K562 (cell line): ENCODE measurements around the gene ZDHHC3. TPM values are rescaled to one million over a fixed set of nuclear protein-coding genes. Genes with fewer than 3 reads are reported as not detected.

ENCODE experiments used
- ATAC-seq: fragments of 200-7000 bp; cut with Tn5 transposase; 3 replicates; pipeline ENCODE4 v1.9.1; 2020; ENCODE audit warnings: moderate library complexity
- BruUV-seq: library from RNA; stranded (reverse); fragments of 400-500 nt; replicated peaks from 2 replicates; lab custom pipeline; 2021; lab: Mats Ljungman, UMichigan
- CTCF ChIA-PET: fragments of 300-600 bp; formaldehyde crosslinking; extraction: SDS; loops from one replicate; lab custom pipeline; 2021; ENCODE audit warnings: low intra/inter-chr PET ratio; lab: Yijun Ruan, JAX
- POLR2A ChIA-PET: fragments of 300-600, 350-650 bp; sonication (Branson Sonifier 250); formaldehyde crosslinking; extraction: SDS; loops from one replicate; lab custom pipeline; 2021; ENCODE audit warnings: antibody characterized with exemption, inconsistent platforms; lab: Yijun Ruan, JAX
- DNase-seq, 4 experiments: peaks; one replicate each; pipeline versions ENCODE4 v3.0.0 to v3.0.0-alpha.2; 2011 to 2018; ENCODE audit warnings: low spot score in 3 of 4, mixed read lengths in 3 of 4; ENCODE audit errors: extremely low read depth in 1 of 4
- FAIRE-seq: peaks from 2 replicates; lab custom pipeline; 2011; peaks lifted over from hg19 to GRCh38; lab: Jason Lieb, UNC
- H2AFZ ChIP-seq: 2 replicates; pipeline ENCODE4 v1.6.0; 2011; ENCODE audit warnings: low read depth, low read length, control low read depth, inconsistent platforms
- H3K27ac ChIP-seq: fragments of 200-600 bp; 3 replicates; pipeline ENCODE4 v1.8.0; 2011; ENCODE audit warnings: low read depth, mild to moderate bottlenecking, control low read depth, inconsistent platforms, low read length, moderate library complexity, mixed read lengths; ENCODE audit errors: extremely low read depth
- H3K27me3 ChIP-seq, 2 experiments: fragments of 300-600 bp in 1 of 2; 2 replicates in 1 of 2; 3 replicates in 1 of 2; pipeline versions ENCODE4 v1.6.0 to v1.8.0; 2011; ENCODE audit warnings: inconsistent platforms in 2 of 2, low read length in 2 of 2, mild to moderate bottlenecking in 1 of 2, mixed read lengths in 1 of 2, moderate library complexity in 1 of 2; ENCODE audit not compliant: control insufficient read depth in 2 of 2, insufficient read depth in 2 of 2
- H3K36me3 ChIP-seq: fragments of 300-600 bp; 3 replicates; pipeline ENCODE4 v1.8.0; 2011; ENCODE audit warnings: mild to moderate bottlenecking, low read length, inconsistent platforms; ENCODE audit not compliant: control insufficient read depth, insufficient read depth
- H3K4me1 ChIP-seq, 2 experiments: fragments of 200-600 bp in 1 of 2; replicated peaks in 1 of 2; 2 replicates in 1 of 2; 3 replicates in 1 of 2; pipeline versions ENCODE4 v1.5.1 to v1.8.0; 2011; ENCODE audit warnings: inconsistent platforms in 2 of 2, low read length in 2 of 2, mild to moderate bottlenecking in 1 of 2, mixed read lengths in 1 of 2, moderate library complexity in 1 of 2; ENCODE audit not compliant: control insufficient read depth in 2 of 2, insufficient read depth in 2 of 2
- H3K4me2 ChIP-seq: 2 replicates; pipeline ENCODE4 v1.6.1; 2011; ENCODE audit warnings: low read length, control low read depth, inconsistent platforms, mixed read lengths; ENCODE audit not compliant: insufficient read depth
- H3K4me3 ChIP-seq: fragments of 200-600 bp; sonication (generic), shearing (Covaris generic); 2 replicates; pipeline ENCODE4 v1.5.1; 2016; ENCODE audit warnings: control low read depth, inconsistent platforms
- H3K79me2 ChIP-seq: fragments of 200-600 bp; 3 replicates; pipeline ENCODE4 v1.8.0; 2011; ENCODE audit warnings: low read length, inconsistent platforms; ENCODE audit not compliant: control insufficient read depth, insufficient read depth
- H3K9ac ChIP-seq, 2 experiments: 2 replicates each; pipeline versions ENCODE4 v1.6.0 to v1.6.1; 2011; ENCODE audit warnings: low read depth in 2 of 2, low read length in 2 of 2, control low read depth in 1 of 2, inconsistent platforms in 1 of 2, mild to moderate bottlenecking in 1 of 2, mixed read lengths in 1 of 2; ENCODE audit not compliant: insufficient read depth in 1 of 2
- H3K9me1 ChIP-seq: one replicate; pipeline ENCODE4 v1.6.0; 2011; ENCODE audit warnings: inconsistent platforms, mild to moderate bottlenecking, low read length, moderate library complexity; ENCODE audit not compliant: control insufficient read depth, insufficient read depth
- H3K9me3 ChIP-seq: replicated peaks from 2 replicates; pipeline ENCODE4 v1.5.1; 2011; ENCODE audit warnings: low read depth, low read length, inconsistent platforms; ENCODE audit not compliant: control insufficient read depth, insufficient read depth
- H4K20me1 ChIP-seq: replicated peaks from 2 replicates; pipeline ENCODE4 v1.6.1; 2011; ENCODE audit warnings: low read length, inconsistent platforms, mixed read lengths; ENCODE audit not compliant: control insufficient read depth, insufficient read depth
- CBX8 ChIP-seq: fragments of 200-600 bp; sonication (generic); IDR thresholded peaks from 2 replicates; pipeline ENCODE4 v1.6.1; 2012; ENCODE audit warnings: borderline replicate concordance, mixed run types, low read depth, mild to moderate bottlenecking, moderate library complexity, mixed read lengths, low read length, control low read depth, inconsistent platforms; ENCODE audit not compliant: poor library complexity, severe bottlenecking; ENCODE audit errors: extremely low read depth
- ESRRA ChIP-seq: fragments of 450-650 bp; IDR thresholded peaks from 2 replicates; pipeline ENCODE4 v1.6.1; 2014; ENCODE audit warnings: low read depth, mild to moderate bottlenecking, moderate library complexity, borderline replicate concordance
- FOXO4 ChIP-seq: fragments of 450-650 bp; formaldehyde crosslinking; IDR thresholded peaks from 2 replicates; pipeline ENCODE4 v1.4.0; 2020; ENCODE audit warnings: mild to moderate bottlenecking, moderate library complexity
- MTF1 ChIP-seq: fragments of 250-450 bp; sonication (Bioruptor Pico); IDR thresholded peaks from 2 replicates; pipeline ENCODE4 v1.9.0; 2021; ENCODE audit warnings: moderate library complexity, mild to moderate bottlenecking, inconsistent platforms, borderline replicate concordance
- MYC ChIP-seq, 2 experiments: fragments of 250-450 bp in 1 of 2; sonication (Bioruptor Pico) in 1 of 2; IDR thresholded peaks; 2 replicates each; pipeline versions ENCODE4 v1.5.1 to v1.6.1; 2012 to 2021; ENCODE audit warnings: low read depth in 2 of 2, borderline replicate concordance in 1 of 2, improper control_type of control experiment in 1 of 2, low read length in 1 of 2, mild to moderate bottlenecking in 1 of 2, moderate library complexity in 1 of 2
- NFATC3 ChIP-seq: fragments of 450-650 bp; IDR thresholded peaks from 2 replicates; pipeline ENCODE4 v1.6.1; 2017; ENCODE audit warnings: mild to moderate bottlenecking
- SNIP1 ChIP-seq: fragments of 450-650 bp; IDR thresholded peaks from 2 replicates; pipeline ENCODE4 v1.7.1; 2017; ENCODE audit warnings: low read depth, mild to moderate bottlenecking
- ZFP30 ChIP-seq: fragments of 250-450 bp; sonication (Bioruptor Pico); IDR thresholded peaks from 2 replicates; pipeline ENCODE4 v1.8.0; 2022; ENCODE audit warnings: moderate library complexity, mild to moderate bottlenecking, inconsistent platforms, borderline replicate concordance
- WGBS: fragments of 100-300 bp; shearing (Covaris generic); methylation state at CpG from one replicate; pipeline ENCODE4 v1.1.6; 2016; ENCODE audit warnings: low coverage, mixed read lengths; ENCODE audit not compliant: insufficient coverage; ENCODE audit errors: missing lambda C conversion rate; 5-methylcytosine and 5-hydroxymethylcytosine counted together
- in situ Hi-C: fragments of 300-500 bp; cut with MboI; formaldehyde crosslinking; loops from 4 replicates; pipeline ENCODE4 v1.15.0; 2018; ENCODE audit warnings: inconsistent platforms, mixed read lengths
- intact Hi-C: fragments of 100-400 bp; cut with micrococcal nuclease; formaldehyde crosslinking; loops from 2 replicates; pipeline ENCODE4 v1.14.2; 2022
- polyA plus RNA-seq, 8 experiments: library from polyadenylated mRNA; depleted of rRNA in 4 of 8; stranded (reverse) in 5 of 8; unstranded in 3 of 8; fragments of >200 nt; fragmentation: Nextera tagmentation in 2 of 8; fragmentation: Illumina TruSeq in 1 of 8; extraction: Ambion mirVana in 2 of 8; extraction: Trizol in 1 of 8; gene quantifications; 2 replicates each; pipeline versions ENCODE4 v1.2.1 to v1.2.3, GENCODE V29; 2011 to 2014; ENCODE audit warnings: inconsistent platforms in 1 of 8, missing spikeins in 1 of 8
- total RNA-seq, 7 experiments: library from RNA; depleted of rRNA in 6 of 7; stranded (reverse); fragments of >200 nt in 6 of 7; fragmentation: Illumina TruSeq in 2 of 7; extraction: Trizol in 2 of 7; gene quantifications; 2 replicates each; pipeline versions ENCODE4 v1.2.1 to v1.2.3, GENCODE V29; 2011 to 2021; ENCODE audit warnings: low replicate concordance in 1 of 7
- TF ChIP-seq, protein P1 (sequence below): fragments of 250-450 bp; sonication (Bioruptor Pico); IDR thresholded peaks from 2 replicates; pipeline ENCODE4 v1.5.0; 2020; ENCODE audit warnings: mild to moderate bottlenecking
- TF ChIP-seq, protein P2 (sequence below), 2 experiments: fragments of 450-650 bp in 1 of 2; sonication (generic) in 1 of 2; formaldehyde crosslinking in 1 of 2; IDR thresholded peaks in 1 of 2; conservative IDR thresholded peaks in 1 of 2; 2 replicates each; pipeline versions ENCODE4 v1.6.1 to v1.8.1; 2016 to 2023; ENCODE audit warnings: mild to moderate bottlenecking in 2 of 2, moderate library complexity in 2 of 2, inconsistent platforms in 1 of 2, missing genetic modification reagents in 1 of 2
- TF ChIP-seq, protein P3 (sequence below): IDR thresholded peaks from 3 replicates; pipeline ENCODE4 v1.6.1; 2011; ENCODE audit warnings: borderline replicate concordance, mild to moderate bottlenecking; ENCODE audit not compliant: insufficient read length, insufficient read depth
- TF ChIP-seq, protein P4 (sequence below): fragments of 450-650 bp; formaldehyde crosslinking; IDR thresholded peaks from 2 replicates; pipeline ENCODE4 v1.4.0; 2020; ENCODE audit warnings: mild to moderate bottlenecking, moderate library complexity

Gene ZDHHC3
- total and polyA plus RNA-seq, 9 of the 15 experiments (the other 6 are each of a cell fraction or from before 2014, with no cell fraction given), result 10.3 to 120 (median 67.2) TPM

DNA sequence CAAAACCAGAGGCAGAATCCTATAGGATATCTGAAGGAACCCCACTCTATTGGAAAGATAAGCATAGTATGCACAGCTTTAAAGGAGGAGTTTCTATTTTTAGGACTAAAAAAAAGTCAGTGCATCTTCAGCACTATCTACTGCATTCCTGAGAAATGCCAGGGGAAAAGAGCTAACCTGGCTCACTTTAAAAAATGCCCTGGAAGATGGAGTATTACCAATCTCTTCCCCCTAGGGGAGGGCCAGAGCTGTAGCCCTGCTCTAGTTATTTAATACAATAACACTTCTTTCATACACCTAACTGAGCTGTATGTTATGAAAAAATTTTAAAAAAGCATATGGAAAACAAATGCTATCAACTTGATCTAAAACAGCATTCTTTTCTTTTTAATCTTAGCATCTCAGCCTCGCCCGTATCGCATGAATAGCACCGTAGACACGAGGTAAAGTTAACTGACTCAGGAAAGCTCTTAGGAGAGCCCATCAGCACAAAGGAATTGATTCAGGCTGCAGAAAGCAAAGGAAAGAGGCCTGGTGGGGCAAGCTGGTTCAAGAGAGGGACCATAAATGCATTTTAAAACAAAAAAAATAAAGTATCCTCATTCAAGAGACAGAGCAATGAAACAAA is 51.4 kb downstream of the ZDHHC3 start:
- H4K20me1 ChIP-seq, result no peaks in the 10 kb centered on the region
- WGBS, result 79% methylated on average over 5 of the region's 5 CpGs
- peaks cover 3% of the 10 kb centered on the region for H3K9me1 ChIP-seq
- no peaks in the 10 kb centered on the region for H3K79me2 ChIP-seq
- H3K27me3 ChIP-seq, result no peaks in the 10 kb centered on the region
- FAIRE-seq (no peak), DNase-seq (no peak), ATAC-seq (no peak)
- intact Hi-C loops, result no loop called here
- H3K36me3 ChIP-seq, result peaks cover 45% of the 10 kb centered on the region
- no peak overlapping the region for H2AFZ ChIP-seq
- no TSS peak for BruUV-seq
- no peak overlapping the region for H3K9ac ChIP-seq
- in situ Hi-C loops, result no loop called here
- CTCF ChIA-PET, result no interaction called here
- no peak overlapping the region for H3K4me3 ChIP-seq
- H3K9me3 ChIP-seq, result no peaks in the 10 kb centered on the region
- peaks cover 15 to 16% of the 10 kb centered on the region in 2 experiments; a peak in 4 of 5 replicates for H3K4me1 ChIP-seq
- H3K27ac ChIP-seq, result no peak overlapping the region
- H3K4me2 ChIP-seq, result no peak overlapping the region
- POLR2A ChIA-PET, result interaction anchor here (1.0 to 2.0 kb wide), 6 partner anchors 10 to 53 kb away, joined by 3 to 6 read pairs (median 4); no protein-coding TSS in a partner anchor
- TF ChIP-seq NFATC3 (no peak), MYC (IDR thresholded peaks at IDR 0.05; ENCODE audit: low read depth, low read length) (no peak), MYC (CRISPR knock-in tag; IDR thresholded peaks at IDR 0.05; ENCODE audit: borderline replicate concordance, low read depth) (no peak), ZFP30 (CRISPR knock-in tag) (no peak), CBX8 (no peak), FOXO4 (CRISPR knock-in tag) (no peak), MTF1 (CRISPR knock-in tag) (no peak), SNIP1 (no peak), ESRRA (no peak)
- TF ChIP-seq, protein P1, sequence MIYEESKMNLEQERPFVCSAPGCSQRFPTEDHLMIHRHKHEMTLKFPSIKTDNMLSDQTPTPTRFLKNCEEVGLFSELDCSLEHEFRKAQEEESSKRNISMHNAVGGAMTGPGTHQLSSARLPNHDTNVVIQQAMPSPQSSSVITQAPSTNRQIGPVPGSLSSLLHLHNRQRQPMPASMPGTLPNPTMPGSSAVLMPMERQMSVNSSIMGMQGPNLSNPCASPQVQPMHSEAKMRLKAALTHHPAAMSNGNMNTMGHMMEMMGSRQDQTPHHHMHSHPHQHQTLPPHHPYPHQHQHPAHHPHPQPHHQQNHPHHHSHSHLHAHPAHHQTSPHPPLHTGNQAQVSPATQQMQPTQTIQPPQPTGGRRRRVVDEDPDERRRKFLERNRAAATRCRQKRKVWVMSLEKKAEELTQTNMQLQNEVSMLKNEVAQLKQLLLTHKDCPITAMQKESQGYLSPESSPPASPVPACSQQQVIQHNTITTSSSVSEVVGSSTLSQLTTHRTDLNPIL (CRISPR knock-in tag), result no peak
- TF ChIP-seq, protein P2, sequence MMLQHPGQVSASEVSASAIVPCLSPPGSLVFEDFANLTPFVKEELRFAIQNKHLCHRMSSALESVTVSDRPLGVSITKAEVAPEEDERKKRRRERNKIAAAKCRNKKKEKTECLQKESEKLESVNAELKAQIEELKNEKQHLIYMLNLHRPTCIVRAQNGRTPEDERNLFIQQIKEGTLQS (IDR thresholded peaks at IDR 0.05), result no peak
- TF ChIP-seq, protein P2 (CRISPR knock-in tag; conservative IDR thresholded peaks at IDR 0.05), result no peak
- TF ChIP-seq, protein P3, sequence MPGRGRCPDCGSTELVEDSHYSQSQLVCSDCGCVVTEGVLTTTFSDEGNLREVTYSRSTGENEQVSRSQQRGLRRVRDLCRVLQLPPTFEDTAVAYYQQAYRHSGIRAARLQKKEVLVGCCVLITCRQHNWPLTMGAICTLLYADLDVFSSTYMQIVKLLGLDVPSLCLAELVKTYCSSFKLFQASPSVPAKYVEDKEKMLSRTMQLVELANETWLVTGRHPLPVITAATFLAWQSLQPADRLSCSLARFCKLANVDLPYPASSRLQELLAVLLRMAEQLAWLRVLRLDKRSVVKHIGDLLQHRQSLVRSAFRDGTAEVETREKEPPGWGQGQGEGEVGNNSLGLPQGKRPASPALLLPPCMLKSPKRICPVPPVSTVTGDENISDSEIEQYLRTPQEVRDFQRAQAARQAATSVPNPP, result no peak
- TF ChIP-seq, protein P4, sequence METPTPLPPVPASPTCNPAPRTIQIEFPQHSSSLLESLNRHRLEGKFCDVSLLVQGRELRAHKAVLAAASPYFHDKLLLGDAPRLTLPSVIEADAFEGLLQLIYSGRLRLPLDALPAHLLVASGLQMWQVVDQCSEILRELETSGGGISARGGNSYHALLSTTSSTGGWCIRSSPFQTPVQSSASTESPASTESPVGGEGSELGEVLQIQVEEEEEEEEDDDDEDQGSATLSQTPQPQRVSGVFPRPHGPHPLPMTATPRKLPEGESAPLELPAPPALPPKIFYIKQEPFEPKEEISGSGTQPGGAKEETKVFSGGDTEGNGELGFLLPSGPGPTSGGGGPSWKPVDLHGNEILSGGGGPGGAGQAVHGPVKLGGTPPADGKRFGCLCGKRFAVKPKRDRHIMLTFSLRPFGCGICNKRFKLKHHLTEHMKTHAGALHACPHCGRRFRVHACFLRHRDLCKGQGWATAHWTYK (CRISPR knock-in tag), result no peak
